Measurements from ENCODE around the gene GPS1. TPM values are rescaled to one million over a fixed set of nuclear protein-coding genes. Genes with fewer than 3 reads are reported as not detected.

The GPS1 gene
- total and polyA plus RNA-seq, 9 of the 15 experiments (the other 6 are each of a cell fraction or from before 2014, with no cell fraction given), result 3.1 to 167 (median 69.9) TPM

- TF ChIP-seq, protein P1, sequence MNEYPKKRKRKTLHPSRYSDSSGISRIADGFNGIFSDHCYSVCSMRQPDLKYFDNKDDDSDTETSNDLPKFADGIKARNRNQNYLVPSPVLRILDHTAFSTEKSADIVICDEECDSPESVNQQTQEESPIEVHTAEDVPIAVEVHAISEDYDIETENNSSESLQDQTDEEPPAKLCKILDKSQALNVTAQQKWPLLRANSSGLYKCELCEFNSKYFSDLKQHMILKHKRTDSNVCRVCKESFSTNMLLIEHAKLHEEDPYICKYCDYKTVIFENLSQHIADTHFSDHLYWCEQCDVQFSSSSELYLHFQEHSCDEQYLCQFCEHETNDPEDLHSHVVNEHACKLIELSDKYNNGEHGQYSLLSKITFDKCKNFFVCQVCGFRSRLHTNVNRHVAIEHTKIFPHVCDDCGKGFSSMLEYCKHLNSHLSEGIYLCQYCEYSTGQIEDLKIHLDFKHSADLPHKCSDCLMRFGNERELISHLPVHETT (CRISPR knock-in tag; conservative IDR thresholded peaks at IDR 0.05 in 1 of 2, IDR thresholded peaks at IDR 0.05 in 1 of 2), result 0 out of 4 replicates have a peak, but pooled peaks of 1 of the 2 experiments have one; percentile 10
- peak; percentile 86; the same call in 1 of the 2 replicates for TF ChIP-seq CXXC5 (CRISPR knock-in tag; IDR thresholded peaks at IDR 0.05)
- TF ChIP-seq BCOR (IDR thresholded peaks at IDR 0.05), result no peak
- TF ChIP-seq ZNF77 (CRISPR knock-in tag; IDR thresholded peaks at IDR 0.05), result peak; percentile 68; the same call in 1 of the 2 replicates
- TF ChIP-seq ZNF134 (CRISPR knock-in tag; conservative IDR thresholded peaks at IDR 0.05), result no peak
- no peak for TF ChIP-seq ZNF717 (CRISPR knock-in tag; IDR thresholded peaks at IDR 0.05)
- peak; percentile 61; the same call in 1 of the 2 replicates for TF ChIP-seq KDM2B (CRISPR knock-in tag; IDR thresholded peaks at IDR 0.05)
- no peak for TF ChIP-seq PRPF4 (IDR thresholded peaks at IDR 0.05; ENCODE audit: insufficient read depth, low read depth, low read length, poor library complexity, severe bottlenecking)
- TF ChIP-seq, protein P2, sequence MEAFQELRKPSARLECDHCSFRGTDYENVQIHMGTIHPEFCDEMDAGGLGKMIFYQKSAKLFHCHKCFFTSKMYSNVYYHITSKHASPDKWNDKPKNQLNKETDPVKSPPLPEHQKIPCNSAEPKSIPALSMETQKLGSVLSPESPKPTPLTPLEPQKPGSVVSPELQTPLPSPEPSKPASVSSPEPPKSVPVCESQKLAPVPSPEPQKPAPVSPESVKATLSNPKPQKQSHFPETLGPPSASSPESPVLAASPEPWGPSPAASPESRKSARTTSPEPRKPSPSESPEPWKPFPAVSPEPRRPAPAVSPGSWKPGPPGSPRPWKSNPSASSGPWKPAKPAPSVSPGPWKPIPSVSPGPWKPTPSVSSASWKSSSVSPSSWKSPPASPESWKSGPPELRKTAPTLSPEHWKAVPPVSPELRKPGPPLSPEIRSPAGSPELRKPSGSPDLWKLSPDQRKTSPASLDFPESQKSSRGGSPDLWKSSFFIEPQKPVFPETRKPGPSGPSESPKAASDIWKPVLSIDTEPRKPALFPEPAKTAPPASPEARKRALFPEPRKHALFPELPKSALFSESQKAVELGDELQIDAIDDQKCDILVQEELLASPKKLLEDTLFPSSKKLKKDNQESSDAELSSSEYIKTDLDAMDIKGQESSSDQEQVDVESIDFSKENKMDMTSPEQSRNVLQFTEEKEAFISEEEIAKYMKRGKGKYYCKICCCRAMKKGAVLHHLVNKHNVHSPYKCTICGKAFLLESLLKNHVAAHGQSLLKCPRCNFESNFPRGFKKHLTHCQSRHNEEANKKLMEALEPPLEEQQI (IDR thresholded peaks at IDR 0.05), result no peak
- no peak for TF ChIP-seq ZNF224 (CRISPR knock-in tag; IDR thresholded peaks at IDR 0.05)
- no peak for TF ChIP-seq ZNF347 (CRISPR knock-in tag; IDR thresholded peaks at IDR 0.05; ENCODE audit: low read depth)
- no peak for TF ChIP-seq ZNF316 (IDR thresholded peaks at IDR 0.05)
- TF ChIP-seq CHD1 (IDR thresholded peaks at IDR 0.05; ENCODE audit: low read length), result peak; percentile 29
- TF ChIP-seq, protein P3, sequence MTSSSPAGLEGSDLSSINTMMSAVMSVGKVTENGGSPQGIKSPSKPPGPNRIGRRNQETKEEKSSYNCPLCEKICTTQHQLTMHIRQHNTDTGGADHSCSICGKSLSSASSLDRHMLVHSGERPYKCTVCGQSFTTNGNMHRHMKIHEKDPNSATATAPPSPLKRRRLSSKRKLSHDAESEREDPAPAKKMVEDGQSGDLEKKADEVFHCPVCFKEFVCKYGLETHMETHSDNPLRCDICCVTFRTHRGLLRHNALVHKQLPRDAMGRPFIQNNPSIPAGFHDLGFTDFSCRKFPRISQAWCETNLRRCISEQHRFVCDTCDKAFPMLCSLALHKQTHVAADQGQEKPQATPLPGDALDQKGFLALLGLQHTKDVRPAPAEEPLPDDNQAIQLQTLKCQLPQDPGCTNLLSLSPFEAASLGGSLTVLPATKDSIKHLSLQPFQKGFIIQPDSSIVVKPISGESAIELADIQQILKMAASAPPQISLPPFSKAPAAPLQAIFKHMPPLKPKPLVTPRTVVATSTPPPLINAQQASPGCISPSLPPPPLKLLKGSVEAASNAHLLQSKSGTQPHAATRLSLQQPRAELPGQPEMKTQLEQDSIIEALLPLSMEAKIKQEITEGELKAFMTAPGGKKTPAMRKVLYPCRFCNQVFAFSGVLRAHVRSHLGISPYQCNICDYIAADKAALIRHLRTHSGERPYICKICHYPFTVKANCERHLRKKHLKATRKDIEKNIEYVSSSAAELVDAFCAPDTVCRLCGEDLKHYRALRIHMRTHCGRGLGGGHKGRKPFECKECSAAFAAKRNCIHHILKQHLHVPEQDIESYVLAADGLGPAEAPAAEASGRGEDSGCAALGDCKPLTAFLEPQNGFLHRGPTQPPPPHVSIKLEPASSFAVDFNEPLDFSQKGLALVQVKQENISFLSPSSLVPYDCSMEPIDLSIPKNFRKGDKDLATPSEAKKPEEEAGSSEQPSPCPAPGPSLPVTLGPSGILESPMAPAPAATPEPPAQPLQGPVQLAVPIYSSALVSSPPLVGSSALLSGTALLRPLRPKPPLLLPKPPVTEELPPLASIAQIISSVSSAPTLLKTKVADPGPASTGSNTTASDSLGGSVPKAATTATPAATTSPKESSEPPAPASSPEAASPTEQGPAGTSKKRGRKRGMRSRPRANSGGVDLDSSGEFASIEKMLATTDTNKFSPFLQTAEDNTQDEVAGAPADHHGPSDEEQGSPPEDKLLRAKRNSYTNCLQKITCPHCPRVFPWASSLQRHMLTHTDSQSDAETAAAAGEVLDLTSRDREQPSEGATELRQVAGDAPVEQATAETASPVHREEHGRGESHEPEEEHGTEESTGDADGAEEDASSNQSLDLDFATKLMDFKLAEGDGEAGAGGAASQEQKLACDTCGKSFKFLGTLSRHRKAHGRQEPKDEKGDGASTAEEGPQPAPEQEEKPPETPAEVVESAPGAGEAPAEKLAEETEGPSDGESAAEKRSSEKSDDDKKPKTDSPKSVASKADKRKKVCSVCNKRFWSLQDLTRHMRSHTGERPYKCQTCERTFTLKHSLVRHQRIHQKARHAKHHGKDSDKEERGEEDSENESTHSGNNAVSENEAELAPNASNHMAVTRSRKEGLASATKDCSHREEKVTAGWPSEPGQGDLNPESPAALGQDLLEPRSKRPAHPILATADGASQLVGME (CRISPR knock-in tag; IDR thresholded peaks at IDR 0.05), result no peak
- no peak for TF ChIP-seq ETV6 (IDR thresholded peaks at IDR 0.05; ENCODE audit: borderline replicate concordance in 1 of 2, low read depth in 2 of 2, low read length in 1 of 2)
- TF ChIP-seq ETV6 (CRISPR knock-in tag; IDR thresholded peaks at IDR 0.05; ENCODE audit: borderline replicate concordance), result 0 out of 2 replicates have a peak, but pooled peaks have one; percentile 27
- peak; percentile 96 for TF ChIP-seq EP400 (IDR thresholded peaks at IDR 0.05)
- TF ChIP-seq ELF2 (CRISPR knock-in tag; IDR thresholded peaks at IDR 0.05), result no peak
- peak; percentile 17; the same call in 1 of the 2 replicates for TF ChIP-seq NCOA1 (IDR thresholded peaks at IDR 0.05; ENCODE audit: low read depth)
These were observed 47.5 kb downstream of the GPS1 start (continued) for GRCh38 chr17:82098939-82099763.

Data from K562 (cell line).